Measurements from ENCODE around the gene MSI2.

- no peak for TF ChIP-seq CTCF (IDR thresholded peaks at IDR 0.05; ENCODE audit: low read length)
- TF ChIP-seq EZH2 (IDR thresholded peaks at IDR 0.05; ENCODE audit: borderline replicate concordance, low read length): no peak
These were observed 464.2 kb downstream of the MSI2 start for GRCh38 chr17:57720386-57721035.
